GM18520 (cell line): ENCODE measurements around the gene CNPY1.
"Not testable (repeated sequence)": the region's sequence is repeated elsewhere in the genome, so short reads cannot be mapped to it uniquely, and the experiment has no call there.

Source experiments
- ATAC-seq: cut with Tn5 transposase; IDR thresholded peaks from one replicate; pipeline ENCODE4 v1.9.1; 2021; ENCODE audit not compliant: unreplicated experiment

The CNPY1 gene

GRCh38 chr7:155534691-155535090 lies 11.7 kb downstream of the CNPY1 start:
- ATAC-seq, result no peak

DNA sequence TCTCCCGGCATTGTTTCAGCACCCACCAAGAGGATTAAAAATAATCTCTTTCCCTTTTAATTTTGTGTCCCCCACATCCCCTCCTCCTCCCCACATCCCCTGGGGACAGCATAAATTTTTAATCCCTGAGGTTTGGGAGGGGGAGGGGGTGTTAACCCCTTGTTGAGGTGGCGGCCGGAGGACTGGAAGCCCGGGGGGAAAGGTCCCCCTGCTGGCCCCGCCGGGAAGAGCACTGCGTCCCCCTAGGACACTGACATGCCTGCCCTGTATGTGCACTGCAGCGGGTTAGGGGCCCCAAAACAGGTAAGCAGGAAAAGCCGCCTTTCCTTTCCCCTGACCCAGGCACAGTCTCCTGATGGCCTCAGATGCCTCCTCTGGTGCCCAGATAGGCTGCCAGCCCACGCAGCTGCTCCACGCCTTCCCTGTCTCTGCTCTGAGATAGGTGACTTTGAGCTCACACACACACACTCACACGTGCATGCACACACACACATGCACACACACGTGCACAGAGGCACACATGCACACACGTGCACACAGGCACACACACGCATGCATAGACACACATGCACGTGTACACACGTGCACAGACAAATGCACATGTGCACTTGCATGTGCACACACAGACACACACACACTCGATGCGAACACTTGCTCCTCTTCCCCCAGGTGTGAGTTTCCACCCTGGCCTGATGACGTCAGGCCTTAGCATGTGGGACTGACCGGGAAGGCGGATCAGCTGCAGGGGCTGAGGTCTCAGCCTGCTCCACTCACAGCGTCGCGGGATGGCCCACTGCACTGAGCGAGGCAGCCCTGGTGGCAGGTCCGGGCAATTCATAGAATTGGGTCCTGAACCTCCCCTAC lies 12.3 kb downstream of the CNPY1 start:
- ATAC-seq, result no peak

DNA sequence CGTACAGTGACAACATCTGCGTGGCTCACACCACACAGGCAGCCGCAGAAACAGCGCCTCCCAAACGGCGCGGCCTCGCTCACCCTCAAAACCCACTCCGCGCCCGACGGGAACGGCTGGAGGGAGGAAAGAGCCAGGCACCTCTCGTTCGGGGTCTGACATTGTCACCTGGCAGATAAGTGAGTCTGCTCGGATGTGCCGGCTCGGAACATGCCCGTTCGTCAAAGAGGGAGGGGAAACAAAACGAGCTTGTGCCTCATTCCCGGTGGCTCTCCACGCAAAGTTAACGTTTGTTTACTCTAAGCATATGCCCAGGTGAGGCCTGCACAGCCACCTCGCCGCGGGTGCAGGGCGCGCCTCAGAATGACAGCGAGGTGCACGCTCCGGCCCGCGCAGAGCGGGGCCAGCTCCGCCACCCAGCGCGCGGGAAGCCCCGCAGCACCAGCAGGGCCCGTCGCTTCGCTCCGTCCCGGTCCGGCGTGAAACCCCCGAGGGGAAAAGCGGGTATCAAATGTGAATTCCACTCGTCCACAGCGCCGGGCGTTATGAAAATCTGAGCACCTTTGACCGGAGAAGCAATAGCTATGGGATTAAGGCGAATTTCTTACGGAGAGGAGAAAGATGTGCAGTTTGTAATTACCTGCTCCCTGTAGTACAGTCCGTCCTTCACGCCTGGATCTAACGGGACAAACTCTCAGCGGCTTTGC lies 13.1 kb downstream of the CNPY1 start:
- ATAC-seq, result no peak

DNA sequence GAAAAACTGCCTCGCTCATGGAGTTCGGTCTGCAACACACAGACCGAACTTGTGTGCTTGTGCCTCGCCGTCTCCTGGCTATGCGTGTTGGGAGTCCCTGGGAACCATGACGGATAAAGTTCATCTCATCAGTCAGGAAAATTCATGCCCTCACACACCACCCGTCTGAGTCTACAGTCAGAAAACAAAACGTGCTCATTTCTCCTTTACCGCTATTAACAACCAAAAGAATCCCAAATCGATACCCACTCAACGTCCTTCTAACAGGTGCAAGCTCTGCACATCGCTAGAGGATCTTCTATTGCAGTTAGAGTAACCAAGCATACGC lies 13.6 kb downstream of the CNPY1 start:
- no peak for ATAC-seq

DNA sequence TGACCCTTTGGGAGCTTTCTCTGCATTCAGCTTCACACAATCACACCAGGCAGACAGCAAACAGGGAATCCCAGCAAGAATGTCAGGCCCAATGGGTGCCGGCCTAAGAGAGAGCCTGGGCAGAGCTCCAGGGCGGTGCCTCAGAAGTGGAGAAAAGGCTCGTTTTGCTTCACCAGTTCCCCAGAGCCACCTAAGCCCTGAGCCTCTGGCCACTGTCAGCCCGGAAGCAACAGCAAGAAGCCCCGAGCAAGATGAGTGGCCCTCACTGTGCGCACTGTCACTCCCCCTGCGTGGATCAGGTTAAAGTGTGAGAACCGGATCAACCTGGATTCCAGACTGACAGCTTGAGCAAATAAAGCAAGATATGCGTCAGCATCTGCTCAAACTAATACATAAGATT lies 14.7 kb downstream of the CNPY1 start:
- ATAC-seq, result no peak

DNA sequence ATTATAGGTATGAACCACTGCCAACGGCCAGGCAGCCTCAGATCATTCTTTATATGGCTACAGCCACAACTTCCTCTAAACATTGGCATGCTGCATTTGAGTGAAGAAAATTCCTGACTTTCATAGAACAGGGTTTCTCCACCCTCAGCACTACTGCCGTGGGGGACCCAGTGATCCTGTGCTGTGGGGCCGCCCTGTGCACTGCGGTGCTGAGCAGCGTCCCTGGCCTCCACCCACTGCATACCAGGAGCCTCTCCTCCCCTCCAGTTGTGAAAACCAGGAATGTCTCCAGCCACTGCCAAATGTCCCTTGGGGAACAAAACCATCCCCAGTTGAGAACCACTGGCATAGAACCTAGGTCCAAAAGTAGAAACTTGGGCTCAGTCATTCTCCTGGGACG lies 15.8 kb downstream of the CNPY1 start:
- ATAC-seq, result no peak

DNA sequence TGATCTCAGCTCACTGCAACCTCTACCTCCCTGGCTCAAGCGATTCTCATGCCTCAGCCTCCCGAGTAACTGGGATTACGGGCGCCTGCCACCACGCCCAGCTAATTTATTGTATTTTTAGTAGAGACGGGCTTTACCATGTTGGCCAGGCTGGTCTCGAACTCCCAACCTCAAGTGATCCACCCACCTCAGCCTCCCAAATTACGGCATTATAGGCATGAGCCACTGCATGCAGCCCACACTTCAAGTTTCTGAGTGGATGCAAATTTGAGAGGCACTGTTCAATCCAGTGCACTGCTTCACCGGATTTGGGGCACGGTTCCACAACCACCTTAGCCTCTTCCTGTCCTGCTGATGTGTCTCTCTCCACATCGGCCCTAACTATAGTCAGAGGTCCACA lies 16.5 kb downstream of the CNPY1 start:
- ATAC-seq, result no peak

DNA sequence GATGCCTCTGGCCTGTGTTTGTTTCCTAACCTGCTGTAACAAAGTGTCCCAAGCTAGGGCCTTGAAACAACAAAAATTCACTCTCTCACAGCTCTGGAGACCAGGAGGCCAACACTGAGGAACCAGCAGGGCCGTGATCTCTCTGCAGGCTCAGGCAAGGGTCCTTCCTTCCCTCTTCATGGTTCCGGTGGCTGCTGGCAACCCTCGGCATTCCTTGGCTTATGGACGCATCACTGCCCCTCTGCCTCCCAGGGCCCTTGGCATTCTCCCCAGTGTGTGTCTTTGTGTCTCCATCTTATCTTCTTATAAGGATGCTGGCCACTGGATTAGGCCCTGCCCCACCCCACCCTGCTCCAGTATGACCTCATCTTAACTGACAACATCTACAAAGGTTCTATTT lies 17.0 kb downstream of the CNPY1 start:
- no peak for ATAC-seq

DNA sequence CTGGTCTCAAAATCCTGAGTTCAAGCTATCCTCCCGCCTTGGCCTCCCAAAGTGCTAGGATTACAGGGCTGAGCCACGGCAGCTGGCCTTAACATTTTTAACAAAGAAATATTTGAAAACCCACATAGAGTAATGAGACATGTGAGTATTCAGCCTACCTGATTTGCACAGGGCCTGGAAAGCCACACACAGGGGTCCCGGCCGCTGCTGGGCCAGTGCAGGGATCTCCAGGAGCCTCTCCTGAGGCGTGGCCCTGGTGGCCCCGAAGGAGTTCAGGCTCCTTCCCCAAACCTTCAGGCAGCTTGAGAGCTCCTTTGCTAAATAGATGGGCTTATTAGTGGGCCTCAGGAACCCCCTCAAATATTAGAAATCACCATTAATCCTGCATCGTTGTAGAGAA lies 18.7 kb downstream of the CNPY1 start:
- no peak for ATAC-seq

GRCh38 chr7:155526225-155526624 lies 20.1 kb downstream of the CNPY1 start:
- ATAC-seq, result no peak

- ATAC-seq, result no peak
These were observed 22.3 kb downstream of the CNPY1 start for GRCh38 chr7:155524018-155524556.

DNA sequence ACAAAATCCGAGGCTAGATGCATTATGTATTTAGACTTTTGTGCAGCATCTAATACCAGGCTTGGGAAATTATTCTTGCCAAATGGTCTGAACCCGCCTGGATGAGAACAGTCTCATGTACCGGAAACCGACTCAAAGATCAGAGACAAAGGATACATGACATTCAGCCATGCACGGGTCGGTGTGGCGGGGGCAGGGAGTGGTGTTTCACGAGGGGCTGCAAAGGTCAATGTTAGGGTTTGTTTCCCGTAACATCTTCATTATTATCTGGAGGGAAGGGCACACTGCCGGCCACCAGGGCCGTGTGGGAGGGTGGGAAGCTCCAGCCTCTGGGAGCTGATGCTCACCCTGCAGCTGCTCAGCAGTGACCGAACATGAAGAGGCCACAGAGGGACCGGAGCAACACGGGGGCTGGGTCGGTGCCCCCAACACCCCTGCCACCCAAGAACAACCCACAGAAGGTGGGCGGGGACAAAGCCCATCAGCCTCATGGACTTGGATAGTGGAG lies 23.1 kb downstream of the CNPY1 start:
- ATAC-seq, result no peak

DNA sequence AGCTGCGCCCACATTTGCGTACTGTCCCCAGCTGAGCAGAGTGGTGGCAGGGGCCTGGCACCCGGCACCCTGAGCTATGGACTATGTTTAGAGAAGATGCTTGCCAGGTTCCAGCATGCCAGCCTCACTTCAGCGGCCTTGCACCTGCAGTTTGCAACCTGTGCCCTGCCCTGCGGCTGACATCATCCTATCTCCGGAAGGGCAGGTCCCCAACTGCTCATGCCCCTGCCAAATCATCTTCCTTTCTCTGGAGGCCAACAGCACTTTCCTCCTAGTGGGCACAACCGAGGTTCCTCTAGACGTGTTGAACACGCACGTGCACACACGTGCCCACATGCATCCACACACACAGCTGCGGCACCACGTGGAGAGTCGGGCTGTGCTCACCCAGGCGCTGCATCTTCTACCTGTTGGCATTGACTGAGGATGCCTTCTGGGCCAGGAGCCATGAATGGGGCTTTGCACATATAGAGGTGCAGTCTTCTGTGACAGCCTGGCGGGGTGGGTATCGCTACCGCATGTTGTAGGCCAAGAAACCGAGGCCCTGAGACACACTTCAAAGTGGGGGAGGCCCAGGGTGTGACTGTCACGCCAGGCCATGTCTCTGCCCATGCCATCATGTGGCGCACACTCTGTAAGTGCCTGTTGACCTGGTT lies 24.5 kb downstream of the CNPY1 start:
- ATAC-seq, result no peak

DNA sequence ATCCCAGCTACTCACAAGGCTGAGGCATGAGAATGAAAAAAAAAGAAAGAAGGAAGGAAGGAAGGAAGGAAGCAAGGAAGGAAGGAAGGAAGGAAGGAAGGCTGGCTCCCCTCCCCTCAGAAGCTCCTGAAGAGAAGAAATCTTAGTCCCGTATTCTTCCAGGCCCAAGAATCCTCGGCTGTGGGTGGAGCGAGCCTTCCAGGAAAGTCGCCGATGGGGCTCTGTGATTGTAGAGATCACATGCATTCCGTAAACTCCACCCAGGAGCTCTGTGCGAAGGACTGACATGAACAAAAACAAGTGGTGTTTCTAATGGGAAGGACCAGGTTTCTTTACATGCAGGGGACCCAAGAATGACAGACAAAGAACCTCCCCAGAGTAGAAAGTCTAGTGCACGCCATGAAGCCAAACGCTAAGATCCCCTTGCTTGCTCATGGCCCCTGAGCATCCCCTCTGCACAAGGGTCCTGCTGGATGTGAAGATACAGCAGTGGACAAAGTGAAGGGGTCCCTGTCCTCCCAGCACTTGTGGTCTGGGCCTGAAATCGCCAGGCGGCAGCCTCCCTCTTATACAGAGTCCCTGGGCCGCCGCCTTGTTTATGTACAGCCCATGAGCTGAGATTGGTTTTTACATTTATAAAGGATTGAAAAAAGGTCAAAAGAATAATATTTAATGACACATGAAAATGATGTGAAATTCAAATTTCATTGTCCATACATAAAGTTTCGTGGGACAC lies 25.2 kb downstream of the CNPY1 start:
- ATAC-seq, result no peak

- ATAC-seq, result no peak
These were observed 26.2 kb downstream of the CNPY1 start for GRCh38 chr7:155520114-155520513.

- ATAC-seq, result not testable (repeated sequence)
These were observed 27.0 kb downstream of the CNPY1 start for GRCh38 chr7:155519358-155519757.

- ATAC-seq, result no peak
These were observed 27.7 kb downstream of the CNPY1 start for GRCh38 chr7:155518633-155519032.

DNA sequence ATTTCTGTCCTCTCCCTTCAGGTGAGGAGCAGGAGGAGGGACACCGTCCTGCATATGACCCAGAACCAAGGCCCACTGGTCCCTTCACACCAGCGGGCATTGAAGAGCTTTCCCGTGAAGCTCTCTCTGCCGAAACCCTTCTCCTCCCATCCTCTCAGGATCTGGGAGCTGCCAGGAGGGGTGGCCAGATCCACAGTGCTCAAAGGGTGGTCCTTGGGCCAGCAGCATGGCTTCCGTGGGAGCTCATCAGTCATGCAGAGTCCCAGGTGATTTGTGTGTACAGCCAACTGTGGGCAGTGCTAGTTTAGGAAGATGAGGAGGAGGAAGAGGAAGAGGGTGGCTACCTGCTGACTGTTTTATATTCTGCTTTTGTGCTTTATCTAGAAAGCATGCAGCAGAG lies 28.4 kb downstream of the CNPY1 start:
- ATAC-seq, result no peak

- no peak for ATAC-seq
These were observed 28.9 kb downstream of the CNPY1 start for GRCh38 chr7:155517452-155517851.

DNA sequence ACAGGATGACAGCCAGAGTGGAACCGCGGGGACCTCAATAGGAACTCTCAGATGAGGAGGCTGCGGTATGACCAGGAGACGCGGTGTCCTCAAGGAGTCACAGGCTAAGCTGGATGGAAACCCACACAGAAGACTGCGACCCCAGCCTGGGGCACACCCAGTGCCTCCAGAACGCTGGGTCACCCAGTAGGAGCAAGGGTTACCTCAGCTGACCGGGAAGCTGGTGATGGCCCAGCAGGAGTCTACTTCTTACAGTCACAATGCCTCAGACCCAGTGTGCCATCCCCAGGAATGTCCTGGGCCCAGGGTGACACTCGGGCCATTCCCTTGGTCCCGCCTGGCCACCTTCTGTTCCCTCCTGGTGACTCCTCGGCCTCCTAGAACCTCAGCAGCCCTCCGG lies 29.9 kb downstream of the CNPY1 start:
- ATAC-seq, result no peak

DNA sequence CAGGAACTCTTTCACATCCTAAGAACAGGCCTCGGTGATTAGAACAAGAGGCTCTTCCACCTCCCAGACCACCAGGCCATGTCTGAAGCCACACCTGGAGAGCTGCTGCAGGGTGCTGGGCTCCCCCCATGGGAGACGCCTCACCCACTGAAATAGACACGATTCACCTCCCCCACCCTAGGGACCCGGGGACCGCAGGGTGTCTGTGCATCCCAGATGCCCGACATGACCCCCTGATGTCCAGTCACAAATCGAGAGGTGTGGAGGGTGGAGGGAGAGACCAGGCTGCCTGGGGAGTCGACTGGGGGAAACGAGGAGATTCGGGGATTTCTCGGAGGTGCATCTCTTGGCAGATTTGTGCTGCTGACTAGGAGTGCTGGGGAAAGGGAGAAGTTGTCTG lies 31.0 kb downstream of the CNPY1 start:
- ATAC-seq, result no peak
